Left lung (tissue), 10 donors: Measurements from ENCODE around the gene NUP98. TPM values are rescaled to one million over a fixed set of nuclear protein-coding genes. Genes with fewer than 3 reads are reported as not detected.
"Not testable (repeated sequence)": the region's sequence is repeated elsewhere in the genome, so short reads cannot be mapped to it uniquely, and the experiment has no call there.

ENCODE experiments used
- ATAC-seq: fragments of 200-7000 bp; cut with Tn5 transposase; one replicate; pipeline ENCODE4 v1.9.1; 2020; ENCODE audit warnings: moderate library complexity
- DNase-seq, 4 donors: peaks; one replicate each; pipeline ENCODE4 v3.0.0-alpha.2; 2013 to 2020
- H3K27ac ChIP-seq, 2 donors: fragments of 200-600 bp; sonication (generic) in 1 of 2; one replicate each; pipeline versions ENCODE4 v1.5.0 to v1.8.0; 2020 to 2021
- H3K27me3 ChIP-seq, 2 donors: fragments of 200-600 bp; sonication (generic) in 1 of 2; one replicate each; pipeline versions ENCODE4 v1.5.0 to v1.8.0; 2020 to 2021
- H3K36me3 ChIP-seq, 2 donors: fragments of 200-600 bp; sonication (generic) in 1 of 2; one replicate each; pipeline versions ENCODE4 v1.5.0 to v1.8.0; 2020 to 2021
- H3K4me1 ChIP-seq, 2 donors: fragments of 200-600 bp; one replicate each; pipeline ENCODE4 v1.8.0; 2021
- H3K4me3 ChIP-seq, 2 donors: fragments of 200-600 bp; sonication (generic) in 1 of 2; one replicate each; pipeline versions ENCODE4 v1.5.0 to v1.8.0; 2020 to 2021; ENCODE audit warnings: mild to moderate bottlenecking in 1 of 2
- H3K9me3 ChIP-seq, 2 donors: fragments of 200-600 bp; sonication (generic) in 1 of 2; one replicate each; pipeline versions ENCODE4 v1.5.0 to v1.8.0; 2020 to 2021
- intact Hi-C, 2 donors: fragments of 100-400 bp; cut with DNase I; formaldehyde crosslinking; loops; one replicate each; pipeline versions ENCODE4 v1.11.2 to v1.14.2; 2022
- polyA plus RNA-seq, 6 donors: library from polyadenylated mRNA; unstranded; fragments of 120-200 nt; gene quantifications; one replicate each; pipeline ENCODE4 v1.2.1, GENCODE V29; 2013; ENCODE audit not compliant: insufficient read length in 6 of 6
- total RNA-seq, 2 donors: library from RNA; stranded (reverse); fragmentation: NEBNext Ultra II Directional; extraction: Animal tissue kit (Norgen Biotek cat#: 25700); gene quantifications; one replicate each; pipeline ENCODE4 v1.2.1, GENCODE V29; 2021
- TF ChIP-seq, protein P1 (sequence below), 2 donors: fragments of 200-600 bp; sonication (generic) in 1 of 2; IDR thresholded peaks; one replicate each; pipeline versions ENCODE4 v1.5.0 to v1.8.0; 2021; ENCODE audit warnings: antibody characterized with exemption in 2 of 2
- donor health status: DM: no; HTN: yes; CAD: no.
- donor health status: DM: no; HTN: no; CAD: no.

Gene NUP98
- total and polyA plus RNA-seq, 8 donors, result 59.9 to 76.3 (median 66.8) TPM

DNA sequence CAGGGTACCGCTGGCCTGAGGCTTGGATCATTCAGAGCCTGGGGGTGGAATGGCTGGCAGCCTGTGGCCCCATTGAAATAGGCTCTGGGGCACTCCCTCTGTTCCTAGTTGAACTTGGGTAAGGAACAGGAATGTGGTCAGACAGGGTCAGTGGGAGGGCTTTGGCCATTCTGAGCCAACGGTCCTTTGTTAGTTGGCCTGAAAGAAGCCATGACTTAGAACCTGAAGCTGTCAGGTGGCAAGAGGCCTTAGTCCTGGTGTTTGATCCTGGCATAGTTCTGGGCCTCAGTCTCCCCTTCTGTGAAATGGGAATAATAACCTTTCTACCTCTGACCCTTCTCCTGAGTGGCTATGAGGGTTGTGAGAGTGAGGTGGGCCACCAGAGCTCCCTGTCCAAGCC, 19.3 kb upstream of the NUP98 start:
- no peak for DNase-seq
- Histone ChIP-seq H3K4me3 (no peak overlapping the region), H3K36me3 (no peaks in the 10 kb centered on the region), H3K27ac (no peak overlapping the region), H3K4me1 (peaks cover 0 to 4% of the 10 kb centered on the region in 2 donors), H3K27me3 (no peaks in the 10 kb centered on the region), H3K9me3 (no peaks in the 10 kb centered on the region)
- ATAC-seq, result peak; percentile 59
- TF ChIP-seq, protein P1, sequence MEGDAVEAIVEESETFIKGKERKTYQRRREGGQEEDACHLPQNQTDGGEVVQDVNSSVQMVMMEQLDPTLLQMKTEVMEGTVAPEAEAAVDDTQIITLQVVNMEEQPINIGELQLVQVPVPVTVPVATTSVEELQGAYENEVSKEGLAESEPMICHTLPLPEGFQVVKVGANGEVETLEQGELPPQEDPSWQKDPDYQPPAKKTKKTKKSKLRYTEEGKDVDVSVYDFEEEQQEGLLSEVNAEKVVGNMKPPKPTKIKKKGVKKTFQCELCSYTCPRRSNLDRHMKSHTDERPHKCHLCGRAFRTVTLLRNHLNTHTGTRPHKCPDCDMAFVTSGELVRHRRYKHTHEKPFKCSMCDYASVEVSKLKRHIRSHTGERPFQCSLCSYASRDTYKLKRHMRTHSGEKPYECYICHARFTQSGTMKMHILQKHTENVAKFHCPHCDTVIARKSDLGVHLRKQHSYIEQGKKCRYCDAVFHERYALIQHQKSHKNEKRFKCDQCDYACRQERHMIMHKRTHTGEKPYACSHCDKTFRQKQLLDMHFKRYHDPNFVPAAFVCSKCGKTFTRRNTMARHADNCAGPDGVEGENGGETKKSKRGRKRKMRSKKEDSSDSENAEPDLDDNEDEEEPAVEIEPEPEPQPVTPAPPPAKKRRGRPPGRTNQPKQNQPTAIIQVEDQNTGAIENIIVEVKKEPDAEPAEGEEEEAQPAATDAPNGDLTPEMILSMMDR (IDR thresholded peaks at IDR 0.05), result no peak
- intact Hi-C loops, result no loop called here

DNA sequence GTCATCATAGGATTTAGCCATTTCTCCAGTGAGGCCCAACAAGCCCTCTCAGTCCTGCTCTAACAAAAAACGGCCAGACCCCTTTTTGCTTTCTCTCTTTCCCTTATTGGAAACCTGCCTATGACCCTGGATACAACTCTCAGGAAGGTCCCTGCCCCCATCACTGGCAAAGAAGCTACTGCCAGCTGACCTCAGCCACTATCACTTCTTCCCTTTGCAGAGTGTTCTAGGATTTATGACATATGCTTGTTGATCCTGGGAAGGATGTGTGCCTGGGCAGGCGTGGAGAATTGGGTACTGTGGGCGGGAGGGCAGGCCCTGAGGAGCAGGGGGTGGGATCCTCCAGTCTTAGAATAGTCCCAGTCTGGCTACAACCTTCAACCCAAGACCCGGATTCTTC, 18.5 kb upstream of the NUP98 start:
- no peaks in the 10 kb centered on the region for H3K27me3 ChIP-seq
- no peak overlapping the region for H3K4me3 ChIP-seq
- H3K4me1 ChIP-seq, result peaks cover 0 to 4% of the 10 kb centered on the region in 2 donors
- TF ChIP-seq, protein P1 (IDR thresholded peaks at IDR 0.05), result no peak
- intact Hi-C loops, result no loop called here
- DNase-seq, result peak in 1 of 4 donors; percentile 72
- no peaks in the 10 kb centered on the region for H3K9me3 ChIP-seq
- H3K36me3 ChIP-seq, result no peaks in the 10 kb centered on the region
- H3K27ac ChIP-seq, result no peak overlapping the region
- no peak for ATAC-seq

DNA sequence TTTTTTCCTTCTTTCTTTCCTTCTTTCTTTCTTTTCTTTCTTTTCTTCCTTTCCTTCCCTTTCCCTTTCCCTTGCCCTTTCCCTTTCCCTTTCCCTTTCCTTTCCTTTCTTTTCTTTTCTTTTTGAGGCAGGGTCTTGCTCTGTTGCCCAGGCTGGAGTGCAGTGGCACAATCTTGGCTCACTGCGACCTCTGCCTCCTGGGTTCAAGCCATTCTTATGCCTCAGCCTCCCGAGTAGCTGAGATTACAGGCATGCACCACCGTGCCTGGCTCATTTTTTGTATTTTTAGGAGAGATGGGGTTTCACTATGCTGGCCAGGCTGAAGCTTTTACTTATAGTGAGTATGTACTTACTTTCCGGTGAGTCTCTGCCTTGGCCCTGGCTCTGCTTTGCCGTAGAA, 17.5 kb upstream of the NUP98 start:
- intact Hi-C loops, H3K9me3 ChIP-seq, H3K4me3 ChIP-seq, H3K36me3 ChIP-seq, H3K4me1 ChIP-seq, DNase-seq, H3K27ac ChIP-seq, ATAC-seq, H3K27me3 ChIP-seq: not testable (repeated sequence)

DNA sequence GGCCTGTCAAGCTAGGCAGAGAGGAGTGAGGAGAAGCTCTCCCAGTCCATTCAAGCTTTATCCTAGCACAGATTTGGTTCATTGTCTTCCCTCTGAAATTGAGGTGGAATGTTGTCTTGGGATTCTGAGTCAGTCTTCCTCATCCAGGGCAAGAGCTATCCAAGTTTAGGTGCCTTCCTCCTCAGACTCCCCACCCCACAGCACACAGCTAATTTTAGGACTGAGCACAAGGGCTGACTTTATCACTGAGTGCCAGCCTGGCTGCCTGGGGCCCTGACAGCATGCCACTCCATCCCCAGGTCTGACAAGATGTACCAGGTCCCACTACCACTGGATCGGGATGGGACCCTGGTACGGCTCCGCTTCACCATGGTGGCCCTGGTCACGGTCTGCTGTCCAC, 13.6 kb upstream of the NUP98 start:
- Histone ChIP-seq H3K4me3 (no peak overlapping the region), H3K27ac (no peak overlapping the region), H3K36me3 (no peaks in the 10 kb centered on the region), H3K4me1 (peaks cover 0 to 9% of the 10 kb centered on the region in 2 donors), H3K9me3 (no peaks in the 10 kb centered on the region), H3K27me3 (no peaks in the 10 kb centered on the region)
- intact Hi-C loops, result no loop called here
- DNase-seq (no peak), ATAC-seq (no peak)
- TF ChIP-seq, protein P1 (IDR thresholded peaks at IDR 0.05), result no peak

DNA sequence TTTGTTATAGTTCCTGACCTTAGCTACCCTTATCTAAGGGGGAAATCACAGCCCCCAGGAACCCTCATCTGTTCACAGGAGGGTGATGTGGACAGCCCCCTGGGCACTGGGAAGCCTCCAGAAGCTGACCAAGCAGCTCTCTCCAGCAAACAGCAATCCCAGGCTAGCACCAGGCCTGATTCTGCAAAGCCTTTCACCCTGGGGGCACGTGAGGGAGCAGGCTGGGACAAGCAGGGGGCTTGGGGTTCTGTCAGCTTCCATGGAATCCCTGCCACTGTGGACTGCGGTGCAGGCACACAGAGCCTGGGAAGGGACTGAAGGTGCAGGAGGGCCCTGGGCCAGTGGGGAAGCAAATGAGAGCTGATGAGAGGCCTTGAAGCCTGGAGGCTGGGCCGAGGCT, 13.1 kb upstream of the NUP98 start:
- intact Hi-C loops, result no loop called here
- TF ChIP-seq, protein P1 (IDR thresholded peaks at IDR 0.05), result no peak
- Histone ChIP-seq H3K9me3 (no peaks in the 10 kb centered on the region), H3K4me1 (peaks cover 0 to 9% of the 10 kb centered on the region in 2 donors), H3K36me3 (no peaks in the 10 kb centered on the region), H3K4me3 (no peak overlapping the region), H3K27ac (no peak overlapping the region), H3K27me3 (no peaks in the 10 kb centered on the region)
- DNase-seq, result no peak
- no peak for ATAC-seq

DNA sequence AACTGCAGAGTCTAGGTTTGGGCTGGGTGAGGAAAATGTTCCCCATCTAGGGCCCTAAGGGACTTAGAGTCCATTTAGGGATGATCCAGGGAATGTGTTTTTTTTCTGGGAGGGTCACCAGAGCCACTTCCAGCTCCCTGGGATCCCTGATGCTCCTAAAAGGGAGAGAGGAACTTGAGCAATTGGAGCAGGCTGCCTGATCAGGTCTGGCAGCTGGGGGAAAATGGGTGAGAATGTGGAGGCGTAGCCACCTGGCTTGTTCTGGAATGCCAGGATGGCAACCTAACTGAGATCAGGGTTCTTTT, 12.2 kb upstream of the NUP98 start:
- no peaks in the 10 kb centered on the region for H3K36me3 ChIP-seq
- H3K27ac ChIP-seq, result no peak overlapping the region
- TF ChIP-seq, protein P1 (IDR thresholded peaks at IDR 0.05), result no peak
- no peaks in the 10 kb centered on the region for H3K9me3 ChIP-seq
- H3K4me1 ChIP-seq, result peaks cover 0 to 9% of the 10 kb centered on the region in 2 donors
- no peak overlapping the region for H3K4me3 ChIP-seq
- H3K27me3 ChIP-seq, result no peaks in the 10 kb centered on the region
- DNase-seq (no peak), ATAC-seq (no peak)
- intact Hi-C loops, result no loop called here
